Dermis blood vessel endothelial cell (primary cell): ENCODE results near the gene CCNF. TPM values are rescaled to one million over a fixed set of nuclear protein-coding genes. Genes with fewer than 3 reads are reported as not detected.

Experiments
- DNase-seq: peaks from one replicate; pipeline ENCODE4 v3.0.0; 2010
- total RNA-seq: library from RNA; depleted of rRNA; stranded (reverse); fragments of >200 nt; gene quantifications from 2 replicates; pipeline ENCODE4 v1.2.3, GENCODE V29; 2014

CCNF gene
- total RNA-seq, 1 donor from 2014 or later = 22.3 TPM

- no peak for DNase-seq
Observed at GRCh38 chr16:2507665-2508064, 78.4 kb downstream of the CCNF start.

Other genes with a start within 250 kb of the CCNF start
- 0.05 and 0.17 TPM in 2 replicates for gene CASKIN1, start 232.8 kb upstream of the CCNF start, total RNA-seq
- 16.0 and 25.6 TPM in 2 replicates for gene MLST8, start 224.0 kb upstream of the CCNF start, total RNA-seq
- gene BRICD5, start 218.6 kb upstream of the CCNF start, total RNA-seq = 1.3 and 4.4 TPM in 2 replicates
- 18.4 and 20.2 TPM in 2 replicates for gene PGP, start 214.6 kb upstream of the CCNF start, total RNA-seq
- gene E4F1, start 205.9 kb upstream of the CCNF start, total RNA-seq = 34.4 and 37.1 TPM in 2 replicates
- 0.51 and 0.56 TPM in 2 replicates for gene DNASE1L2, start 193.0 kb upstream of the CCNF start, total RNA-seq
- gene ECI1, start 177.9 kb upstream of the CCNF start, total RNA-seq = 32.3 and 37.8 TPM in 2 replicates
- gene RNPS1, start 161.3 kb upstream of the CCNF start, total RNA-seq = 61.8 and 85.0 TPM in 2 replicates
- gene ABCA3, start 88.7 kb upstream of the CCNF start, total RNA-seq = 29.1 and 66.9 TPM in 2 replicates
- 6.3 and 7.0 TPM in 2 replicates for gene TEDC2, start 30.7 kb downstream of the CCNF start, total RNA-seq
- not detected in 2 replicates for gene NTN3, start 41.9 kb downstream of the CCNF start, total RNA-seq
- gene TBC1D24, start 45.7 kb downstream of the CCNF start, total RNA-seq = 15.3 and 18.1 TPM in 2 replicates
- 8.2 and 14.9 TPM in 2 replicates for gene ATP6V0C, start 84.5 kb downstream of the CCNF start, total RNA-seq
- gene AMDHD2, start 90.9 kb downstream of the CCNF start, total RNA-seq = 37.6 and 59.2 TPM in 2 replicates
- not detected in 2 replicates for gene CEMP1, start 102.0 kb downstream of the CCNF start, total RNA-seq
- gene PDPK1, start 108.6 kb downstream of the CCNF start, total RNA-seq = 17.9 and 25.9 TPM in 2 replicates